GM23338 (cell line): ENCODE measurements around the gene WDR26. TPM values are rescaled to one million over a fixed set of nuclear protein-coding genes. Genes with fewer than 3 reads are reported as not detected.

Experiments used
- ATAC-seq: fragments of 200-7000 bp; cut with Tn5 transposase; 3 replicates; pipeline ENCODE4 v1.9.1; 2020
- DNase-seq: peaks from one replicate; pipeline ENCODE4 v3.0.0-alpha.2; 2015; ENCODE audit warnings: low spot score
- H2AFZ ChIP-seq: fragments of 200-600 bp; sonication (generic); 2 replicates; pipeline ENCODE4 v1.8.0; 2016; ENCODE audit warnings: antibody characterized with exemption, mild to moderate bottlenecking, moderate library complexity
- H3F3A ChIP-seq: fragments of 200-600 bp; sonication (generic); replicated peaks from 2 replicates; pipeline ENCODE4 v1.8.0; 2017; ENCODE audit warnings: antibody characterized with exemption, mixed run types, low read depth
- H3K27ac ChIP-seq: fragments of 200-600 bp; sonication (generic); 2 replicates; pipeline ENCODE4 v1.6.1; 2016; ENCODE audit warnings: low read depth
- H3K27me3 ChIP-seq: fragments of 200-600 bp; sonication (generic); 2 replicates; pipeline ENCODE4 v1.8.0; 2016; ENCODE audit warnings: mild to moderate bottlenecking, mixed run types, moderate library complexity; ENCODE audit not compliant: insufficient read depth
- H3K36me3 ChIP-seq: fragments of 200-600 bp; sonication (generic); 2 replicates; pipeline ENCODE4 v1.8.0; 2016; ENCODE audit warnings: mild to moderate bottlenecking; ENCODE audit not compliant: insufficient read depth
- H3K4me1 ChIP-seq: fragments of 200-600 bp; sonication (generic); 2 replicates; pipeline ENCODE4 v1.8.0; 2016; ENCODE audit warnings: mild to moderate bottlenecking, moderate library complexity; ENCODE audit not compliant: insufficient read depth
- H3K4me2 ChIP-seq: fragments of 200-600 bp; sonication (generic); 2 replicates; pipeline ENCODE4 v1.7.1; 2017; ENCODE audit warnings: mixed run types
- H3K4me3 ChIP-seq: fragments of 200-600 bp; sonication (generic); 2 replicates; pipeline ENCODE4 v1.6.1; 2016; ENCODE audit warnings: mixed run types
- H3K79me2 ChIP-seq: fragments of 200-600 bp; sonication (generic); replicated peaks from 2 replicates; pipeline ENCODE4 v1.8.0; 2017; ENCODE audit warnings: mild to moderate bottlenecking; ENCODE audit not compliant: insufficient read depth
- H3K9me2 ChIP-seq: fragments of 200-600 bp; sonication (generic); 2 replicates; pipeline ENCODE4 v1.8.0; 2017; ENCODE audit not compliant: insufficient read depth
- H4K20me1 ChIP-seq: fragments of 200-600 bp; sonication (generic); replicated peaks from 2 replicates; pipeline ENCODE4 v1.8.0; 2017; ENCODE audit warnings: mild to moderate bottlenecking; ENCODE audit not compliant: insufficient read depth
- H3K27ac Mint-ChIP-seq: 2 replicates; pipeline ENCODE4 v1.8.0; 2020; ENCODE audit warnings: inconsistent platforms, mild to moderate bottlenecking, moderate library complexity, mixed read lengths
- H3K27me3 Mint-ChIP-seq: 3 replicates; pipeline ENCODE4 v1.8.0; 2022; ENCODE audit warnings: low read depth, mild to moderate bottlenecking, moderate library complexity, mixed read lengths, inconsistent platforms; ENCODE audit not compliant: insufficient read depth, poor library complexity
- H3K36me3 Mint-ChIP-seq: 3 replicates; pipeline ENCODE4 v1.8.0; 2021; ENCODE audit warnings: low read depth, mild to moderate bottlenecking, inconsistent platforms, moderate library complexity, mixed read lengths
- H3K4me1 Mint-ChIP-seq: 3 replicates; pipeline ENCODE4 v1.8.0; 2020; ENCODE audit warnings: mild to moderate bottlenecking, inconsistent platforms, mixed read lengths
- H3K4me3 Mint-ChIP-seq: 3 replicates; pipeline ENCODE4 v1.8.0; 2021; ENCODE audit warnings: moderate library complexity, mild to moderate bottlenecking, inconsistent platforms, mixed read lengths
- H3K9me3 Mint-ChIP-seq: 3 replicates; pipeline ENCODE4 v1.8.0; 2020; ENCODE audit warnings: moderate library complexity, mild to moderate bottlenecking, inconsistent platforms, mixed read lengths
- CREB1 ChIP-seq: fragments of 250-450 bp; sonication (Bioruptor Pico); IDR thresholded peaks from 2 replicates; pipeline ENCODE4 v1.5.0; 2020; ENCODE audit warnings: low read depth, mild to moderate bottlenecking, moderate library complexity
- EZH2 ChIP-seq: fragments of 200-600 bp; sonication (generic); IDR thresholded peaks from one replicate; pipeline ENCODE4 v1.8.0; 2017; ENCODE audit warnings: antibody characterized with exemption, mild to moderate bottlenecking, low read depth; ENCODE audit not compliant: unreplicated experiment
- EZH2phosphoT487 ChIP-seq: fragments of 200-600 bp; sonication (generic); IDR thresholded peaks from one replicate; pipeline ENCODE4 v1.8.1; 2018; ENCODE audit warnings: antibody characterized with exemption; ENCODE audit not compliant: unreplicated experiment
- JUNB ChIP-seq: IDR thresholded peaks from one replicate; pipeline ENCODE4 v1.6.1; 2016; ENCODE audit warnings: antibody characterized with exemption; ENCODE audit not compliant: unreplicated experiment
- NANOG ChIP-seq: IDR thresholded peaks from 2 replicates; pipeline ENCODE4 v1.6.1; 2016; ENCODE audit warnings: antibody characterized with exemption, borderline replicate concordance
- POLR2AphosphoS5 ChIP-seq: IDR thresholded peaks from 2 replicates; pipeline ENCODE4 v1.6.1; 2016; ENCODE audit warnings: antibody characterized with exemption, low read depth
- STAT1 ChIP-seq: IDR thresholded peaks from one replicate; pipeline ENCODE4 v1.6.1; 2016; ENCODE audit warnings: antibody characterized with exemption; ENCODE audit not compliant: unreplicated experiment
- ZNF114 ChIP-seq: fragments of 250-450 bp; sonication (Bioruptor Pico); IDR thresholded peaks from 2 replicates; pipeline ENCODE4 v1.5.0; 2020; ENCODE audit warnings: mild to moderate bottlenecking, moderate library complexity
- ZNF331 ChIP-seq: fragments of 250-450 bp; sonication (Bioruptor Pico); IDR thresholded peaks from 2 replicates; pipeline ENCODE4 v1.5.0; 2020; ENCODE audit warnings: low read depth, mild to moderate bottlenecking, moderate library complexity
- polyA plus RNA-seq: library from polyadenylated mRNA; unstranded; fragments of >200 nt; fragmentation: Nextera tagmentation; extraction: Ambion mirVana; gene quantifications from 2 replicates; pipeline ENCODE4 v1.2.1, GENCODE V29; 2016
- total RNA-seq: library from RNA; depleted of rRNA; stranded (reverse); fragments of >200 nt; shearing (Covaris generic); gene quantifications from 2 replicates; pipeline ENCODE4 v1.2.3, GENCODE V29; 2014
- TF ChIP-seq, protein P1 (sequence below): IDR thresholded peaks from 2 replicates; pipeline ENCODE4 v1.6.1; 2016; ENCODE audit warnings: antibody characterized with exemption
- TF ChIP-seq, protein P2 (sequence below), 2 experiments: fragments of 200-600 bp in 1 of 2; sonication (generic) in 1 of 2; conservative IDR thresholded peaks; 2 replicates each; pipeline versions ENCODE4 v1.5.1 to v1.6.1; 2016 to 2017; ENCODE audit warnings: antibody characterized with exemption in 2 of 2, low read depth in 2 of 2, mild to moderate bottlenecking in 2 of 2, moderate library complexity in 1 of 2
- TF ChIP-seq, protein P3 (sequence below): fragments of 250-450 bp; sonication (Bioruptor Pico); IDR thresholded peaks from 2 replicates; pipeline ENCODE4 v1.5.0; 2020; ENCODE audit warnings: mild to moderate bottlenecking, moderate library complexity
- TF ChIP-seq, protein P4 (sequence below): IDR thresholded peaks from one replicate; pipeline ENCODE4 v1.6.1; 2018; ENCODE audit warnings: antibody characterized with exemption; ENCODE audit not compliant: unreplicated experiment

WDR26 gene
- total and polyA plus RNA-seq, 2 experiments from 2014 or later = 16.9 to 74.6 TPM

DNA sequence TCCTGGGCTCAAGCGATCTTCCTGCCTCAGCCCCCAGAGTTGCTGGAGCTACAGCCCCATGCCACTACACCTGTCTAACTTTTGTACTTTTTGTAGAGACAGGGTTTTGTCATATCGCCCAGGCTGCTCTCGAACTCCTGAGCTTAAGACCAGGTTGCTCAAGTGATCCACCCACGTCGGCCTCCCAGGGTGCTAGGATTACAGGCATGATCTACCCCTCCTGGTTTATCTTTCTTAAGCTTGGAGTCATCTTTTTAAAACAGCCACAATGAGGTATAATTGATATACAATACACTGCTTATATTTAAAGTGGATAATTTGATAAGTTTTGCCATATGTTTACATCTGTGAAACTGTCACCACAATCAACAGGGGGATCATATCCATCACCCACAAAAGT lies 25.4 kb upstream of the WDR26 start:
- Histone ChIP-seq H3K4me3 (no peak overlapping the region), H3K4me2 (no peak overlapping the region), H3K36me3 (no peaks in the 10 kb centered on the region), H3K9me2 (no peaks in the 10 kb centered on the region), H3K27me3 (no peaks in the 10 kb centered on the region), H2AFZ (no peak overlapping the region), H3F3A (no peaks in the 10 kb centered on the region), H3K4me1 (peaks cover 8% of the 10 kb centered on the region), H3K27ac (peak overlapping the region; percentile 26; the same call in 1 of the 2 replicates), H3K79me2 (no peaks in the 10 kb centered on the region), H4K20me1 (0 out of 2 replicates have a peak, but pooled peaks cover 3% of the 10 kb centered on the region)
- TF ChIP-seq, protein P1, sequence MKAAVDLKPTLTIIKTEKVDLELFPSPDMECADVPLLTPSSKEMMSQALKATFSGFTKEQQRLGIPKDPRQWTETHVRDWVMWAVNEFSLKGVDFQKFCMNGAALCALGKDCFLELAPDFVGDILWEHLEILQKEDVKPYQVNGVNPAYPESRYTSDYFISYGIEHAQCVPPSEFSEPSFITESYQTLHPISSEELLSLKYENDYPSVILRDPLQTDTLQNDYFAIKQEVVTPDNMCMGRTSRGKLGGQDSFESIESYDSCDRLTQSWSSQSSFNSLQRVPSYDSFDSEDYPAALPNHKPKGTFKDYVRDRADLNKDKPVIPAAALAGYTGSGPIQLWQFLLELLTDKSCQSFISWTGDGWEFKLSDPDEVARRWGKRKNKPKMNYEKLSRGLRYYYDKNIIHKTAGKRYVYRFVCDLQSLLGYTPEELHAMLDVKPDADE = no peak
- TF ChIP-seq ZNF114 (CRISPR knock-in tag) (no peak), ZNF331 (no peak), EZH2phosphoT487 (no peak), CREB1 (CRISPR knock-in tag) (no peak), EZH2 (no peak), POLR2AphosphoS5 (no peak), STAT1 (no peak), JUNB (no peak), NANOG (no peak)
- TF ChIP-seq, protein P2, sequence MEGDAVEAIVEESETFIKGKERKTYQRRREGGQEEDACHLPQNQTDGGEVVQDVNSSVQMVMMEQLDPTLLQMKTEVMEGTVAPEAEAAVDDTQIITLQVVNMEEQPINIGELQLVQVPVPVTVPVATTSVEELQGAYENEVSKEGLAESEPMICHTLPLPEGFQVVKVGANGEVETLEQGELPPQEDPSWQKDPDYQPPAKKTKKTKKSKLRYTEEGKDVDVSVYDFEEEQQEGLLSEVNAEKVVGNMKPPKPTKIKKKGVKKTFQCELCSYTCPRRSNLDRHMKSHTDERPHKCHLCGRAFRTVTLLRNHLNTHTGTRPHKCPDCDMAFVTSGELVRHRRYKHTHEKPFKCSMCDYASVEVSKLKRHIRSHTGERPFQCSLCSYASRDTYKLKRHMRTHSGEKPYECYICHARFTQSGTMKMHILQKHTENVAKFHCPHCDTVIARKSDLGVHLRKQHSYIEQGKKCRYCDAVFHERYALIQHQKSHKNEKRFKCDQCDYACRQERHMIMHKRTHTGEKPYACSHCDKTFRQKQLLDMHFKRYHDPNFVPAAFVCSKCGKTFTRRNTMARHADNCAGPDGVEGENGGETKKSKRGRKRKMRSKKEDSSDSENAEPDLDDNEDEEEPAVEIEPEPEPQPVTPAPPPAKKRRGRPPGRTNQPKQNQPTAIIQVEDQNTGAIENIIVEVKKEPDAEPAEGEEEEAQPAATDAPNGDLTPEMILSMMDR (conservative IDR thresholded peaks at IDR 0.05; ENCODE audit: low read depth in 2 of 2) = no peak
- TF ChIP-seq, protein P3, sequence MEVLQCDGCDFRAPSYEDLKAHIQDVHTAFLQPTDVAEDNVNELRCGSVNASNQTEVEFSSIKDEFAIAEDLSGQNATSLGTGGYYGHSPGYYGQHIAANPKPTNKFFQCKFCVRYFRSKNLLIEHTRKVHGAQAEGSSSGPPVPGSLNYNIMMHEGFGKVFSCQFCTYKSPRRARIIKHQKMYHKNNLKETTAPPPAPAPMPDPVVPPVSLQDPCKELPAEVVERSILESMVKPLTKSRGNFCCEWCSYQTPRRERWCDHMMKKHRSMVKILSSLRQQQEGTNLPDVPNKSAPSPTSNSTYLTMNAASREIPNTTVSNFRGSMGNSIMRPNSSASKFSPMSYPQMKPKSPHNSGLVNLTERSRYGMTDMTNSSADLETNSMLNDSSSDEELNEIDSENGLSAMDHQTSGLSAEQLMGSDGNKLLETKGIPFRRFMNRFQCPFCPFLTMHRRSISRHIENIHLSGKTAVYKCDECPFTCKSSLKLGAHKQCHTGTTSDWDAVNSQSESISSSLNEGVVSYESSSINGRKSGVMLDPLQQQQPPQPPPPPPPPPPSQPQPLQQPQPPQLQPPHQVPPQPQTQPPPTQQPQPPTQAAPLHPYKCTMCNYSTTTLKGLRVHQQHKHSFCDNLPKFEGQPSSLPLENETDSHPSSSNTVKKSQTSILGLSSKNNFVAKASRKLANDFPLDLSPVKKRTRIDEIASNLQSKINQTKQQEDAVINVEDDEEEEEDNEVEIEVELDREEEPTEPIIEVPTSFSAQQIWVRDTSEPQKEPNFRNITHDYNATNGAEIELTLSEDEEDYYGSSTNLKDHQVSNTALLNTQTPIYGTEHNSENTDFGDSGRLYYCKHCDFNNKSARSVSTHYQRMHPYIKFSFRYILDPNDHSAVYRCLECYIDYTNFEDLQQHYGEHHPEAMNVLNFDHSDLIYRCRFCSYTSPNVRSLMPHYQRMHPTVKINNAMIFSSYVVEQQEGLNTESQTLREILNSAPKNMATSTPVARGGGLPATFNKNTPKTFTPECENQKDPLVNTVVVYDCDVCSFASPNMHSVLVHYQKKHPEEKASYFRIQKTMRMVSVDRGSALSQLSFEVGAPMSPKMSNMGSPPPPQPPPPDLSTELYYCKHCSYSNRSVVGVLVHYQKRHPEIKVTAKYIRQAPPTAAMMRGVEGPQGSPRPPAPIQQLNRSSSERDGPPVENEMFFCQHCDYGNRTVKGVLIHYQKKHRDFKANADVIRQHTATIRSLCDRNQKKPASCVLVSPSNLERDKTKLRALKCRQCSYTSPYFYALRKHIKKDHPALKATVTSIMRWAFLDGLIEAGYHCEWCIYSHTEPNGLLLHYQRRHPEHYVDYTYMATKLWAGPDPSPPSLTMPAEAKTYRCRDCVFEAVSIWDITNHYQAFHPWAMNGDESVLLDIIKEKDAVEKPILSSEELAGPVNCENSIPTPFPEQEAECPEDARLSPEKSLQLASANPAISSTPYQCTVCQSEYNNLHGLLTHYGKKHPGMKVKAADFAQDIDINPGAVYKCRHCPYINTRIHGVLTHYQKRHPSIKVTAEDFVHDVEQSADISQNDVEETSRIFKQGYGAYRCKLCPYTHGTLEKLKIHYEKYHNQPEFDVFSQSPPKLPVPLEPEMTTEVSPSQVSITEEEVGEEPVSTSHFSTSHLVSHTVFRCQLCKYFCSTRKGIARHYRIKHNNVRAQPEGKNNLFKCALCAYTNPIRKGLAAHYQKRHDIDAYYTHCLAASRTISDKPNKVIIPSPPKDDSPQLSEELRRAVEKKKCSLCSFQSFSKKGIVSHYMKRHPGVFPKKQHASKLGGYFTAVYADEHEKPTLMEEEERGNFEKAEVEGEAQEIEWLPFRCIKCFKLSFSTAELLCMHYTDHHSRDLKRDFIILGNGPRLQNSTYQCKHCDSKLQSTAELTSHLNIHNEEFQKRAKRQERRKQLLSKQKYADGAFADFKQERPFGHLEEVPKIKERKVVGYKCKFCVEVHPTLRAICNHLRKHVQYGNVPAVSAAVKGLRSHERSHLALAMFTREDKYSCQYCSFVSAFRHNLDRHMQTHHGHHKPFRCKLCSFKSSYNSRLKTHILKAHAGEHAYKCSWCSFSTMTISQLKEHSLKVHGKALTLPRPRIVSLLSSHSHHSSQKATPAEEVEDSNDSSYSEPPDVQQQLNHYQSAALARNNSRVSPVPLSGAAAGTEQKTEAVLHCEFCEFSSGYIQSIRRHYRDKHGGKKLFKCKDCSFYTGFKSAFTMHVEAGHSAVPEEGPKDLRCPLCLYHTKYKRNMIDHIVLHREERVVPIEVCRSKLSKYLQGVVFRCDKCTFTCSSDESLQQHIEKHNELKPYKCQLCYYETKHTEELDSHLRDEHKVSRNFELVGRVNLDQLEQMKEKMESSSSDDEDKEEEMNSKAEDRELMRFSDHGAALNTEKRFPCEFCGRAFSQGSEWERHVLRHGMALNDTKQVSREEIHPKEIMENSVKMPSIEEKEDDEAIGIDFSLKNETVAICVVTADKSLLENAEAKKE (CRISPR knock-in tag) = no peak
- TF ChIP-seq, protein P4, sequence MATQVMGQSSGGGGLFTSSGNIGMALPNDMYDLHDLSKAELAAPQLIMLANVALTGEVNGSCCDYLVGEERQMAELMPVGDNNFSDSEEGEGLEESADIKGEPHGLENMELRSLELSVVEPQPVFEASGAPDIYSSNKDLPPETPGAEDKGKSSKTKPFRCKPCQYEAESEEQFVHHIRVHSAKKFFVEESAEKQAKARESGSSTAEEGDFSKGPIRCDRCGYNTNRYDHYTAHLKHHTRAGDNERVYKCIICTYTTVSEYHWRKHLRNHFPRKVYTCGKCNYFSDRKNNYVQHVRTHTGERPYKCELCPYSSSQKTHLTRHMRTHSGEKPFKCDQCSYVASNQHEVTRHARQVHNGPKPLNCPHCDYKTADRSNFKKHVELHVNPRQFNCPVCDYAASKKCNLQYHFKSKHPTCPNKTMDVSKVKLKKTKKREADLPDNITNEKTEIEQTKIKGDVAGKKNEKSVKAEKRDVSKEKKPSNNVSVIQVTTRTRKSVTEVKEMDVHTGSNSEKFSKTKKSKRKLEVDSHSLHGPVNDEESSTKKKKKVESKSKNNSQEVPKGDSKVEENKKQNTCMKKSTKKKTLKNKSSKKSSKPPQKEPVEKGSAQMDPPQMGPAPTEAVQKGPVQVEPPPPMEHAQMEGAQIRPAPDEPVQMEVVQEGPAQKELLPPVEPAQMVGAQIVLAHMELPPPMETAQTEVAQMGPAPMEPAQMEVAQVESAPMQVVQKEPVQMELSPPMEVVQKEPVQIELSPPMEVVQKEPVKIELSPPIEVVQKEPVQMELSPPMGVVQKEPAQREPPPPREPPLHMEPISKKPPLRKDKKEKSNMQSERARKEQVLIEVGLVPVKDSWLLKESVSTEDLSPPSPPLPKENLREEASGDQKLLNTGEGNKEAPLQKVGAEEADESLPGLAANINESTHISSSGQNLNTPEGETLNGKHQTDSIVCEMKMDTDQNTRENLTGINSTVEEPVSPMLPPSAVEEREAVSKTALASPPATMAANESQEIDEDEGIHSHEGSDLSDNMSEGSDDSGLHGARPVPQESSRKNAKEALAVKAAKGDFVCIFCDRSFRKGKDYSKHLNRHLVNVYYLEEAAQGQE = no peak
- H3K27me3 Mint-ChIP-seq = peaks cover 4% of the 10 kb centered on the region
- H3K9me3 Mint-ChIP-seq = no peaks in the 10 kb centered on the region; the same call in 2 of the 3 replicates
- H3K36me3 Mint-ChIP-seq = no peaks in the 10 kb centered on the region; the same call in 2 of the 3 replicates
- no peak for ATAC-seq
- no peak overlapping the region for H3K4me3 Mint-ChIP-seq
- DNase-seq = no peak
- H3K4me1 Mint-ChIP-seq = peaks cover 13% of the 10 kb centered on the region
- H3K27ac Mint-ChIP-seq = no peak overlapping the region
